Neural crest cell (in vitro differentiated cells): ENCODE measurements around the gene MTHFD1L. TPM values are rescaled to one million over a fixed set of nuclear protein-coding genes. Genes with fewer than 3 reads are reported as not detected.

Source experiments
- DNase-seq: peaks from one replicate; pipeline ENCODE4 v3.0.0; 2021; ENCODE audit warnings: low read depth, mixed read lengths, low spot score
- H3K27ac Mint-ChIP-seq: one replicate; pipeline ENCODE4 v1.8.0; 2021; ENCODE audit warnings: mild to moderate bottlenecking, mixed read lengths; ENCODE audit not compliant: unreplicated experiment
- H3K27me3 Mint-ChIP-seq: 2 replicates; pipeline ENCODE4 v1.8.0; 2021; ENCODE audit warnings: low read depth, mild to moderate bottlenecking, mixed read lengths
- H3K36me3 Mint-ChIP-seq: 2 replicates; pipeline ENCODE4 v1.8.0; 2021; ENCODE audit warnings: low read depth, mild to moderate bottlenecking, mixed read lengths
- H3K4me1 Mint-ChIP-seq: 2 replicates; pipeline ENCODE4 v1.8.0; 2021; ENCODE audit warnings: mixed read lengths
- H3K4me3 Mint-ChIP-seq: one replicate; pipeline ENCODE4 v1.8.0; 2021; ENCODE audit warnings: mild to moderate bottlenecking, mixed read lengths
- H3K9me3 Mint-ChIP-seq: 2 replicates; pipeline ENCODE4 v1.8.0; 2021; ENCODE audit warnings: mixed read lengths
- CTCF ChIP-seq: fragments of 200-600 bp; sonication (generic); conservative IDR thresholded peaks from 2 replicates; pipeline ENCODE4 v1.5.0; 2021; ENCODE audit warnings: antibody characterized with exemption, mild to moderate bottlenecking
- total RNA-seq: library from RNA; stranded (reverse); gene quantifications from 2 replicates; pipeline ENCODE4 v1.2.1, GENCODE V29; 2021

Gene MTHFD1L
- total RNA-seq, 1 donor from 2014 or later, result 71.3 TPM

GRCh38 chr6:150930841-150931240, 65.3 kb downstream of the MTHFD1L start:
- peaks cover 4% of the 10 kb centered on the region for H3K4me1 Mint-ChIP-seq
- no peak overlapping the region for H3K27ac Mint-ChIP-seq
- H3K27me3 Mint-ChIP-seq, result no peaks in the 10 kb centered on the region
- H3K9me3 Mint-ChIP-seq, result no peaks in the 10 kb centered on the region
- DNase-seq, result no peak
- no peak overlapping the region for H3K4me3 Mint-ChIP-seq
- H3K36me3 Mint-ChIP-seq, result peaks cover 21% of the 10 kb centered on the region
- TF ChIP-seq CTCF, result no peak

GRCh38 chr6:150931405-150931804, 65.9 kb downstream of the MTHFD1L start:
- Mint-ChIP-seq H3K4me3 (no peak overlapping the region), H3K36me3 (peaks cover 16% of the 10 kb centered on the region), H3K4me1 (peaks cover 7% of the 10 kb centered on the region), H3K9me3 (no peaks in the 10 kb centered on the region), H3K27ac (no peak overlapping the region), H3K27me3 (no peaks in the 10 kb centered on the region)
- no peak for DNase-seq
- no peak for TF ChIP-seq CTCF

- H3K4me1 Mint-ChIP-seq, result peaks cover 7% of the 10 kb centered on the region
- H3K27me3 Mint-ChIP-seq, result no peaks in the 10 kb centered on the region
- no peak for DNase-seq
Measured at GRCh38 chr6:150932996-150933395, 67.5 kb downstream of the MTHFD1L start.

GRCh38 chr6:150934380-150934779, 68.9 kb downstream of the MTHFD1L start:
- peaks cover 26% of the 10 kb centered on the region for H3K36me3 Mint-ChIP-seq
- no peak for TF ChIP-seq CTCF
- no peak overlapping the region for H3K27ac Mint-ChIP-seq
- no peaks in the 10 kb centered on the region for H3K27me3 Mint-ChIP-seq
- DNase-seq, result no peak
- H3K9me3 Mint-ChIP-seq, result no peaks in the 10 kb centered on the region
- H3K4me1 Mint-ChIP-seq, result peaks cover 7% of the 10 kb centered on the region
- H3K4me3 Mint-ChIP-seq, result no peak overlapping the region

More at GRCh38 chr6:150932996-150933395, 67.5 kb downstream of the MTHFD1L start:
- no peak overlapping the region for H3K27ac Mint-ChIP-seq
- no peak for TF ChIP-seq CTCF
- no peaks in the 10 kb centered on the region for H3K9me3 Mint-ChIP-seq
- H3K4me3 Mint-ChIP-seq, result no peak overlapping the region
- H3K36me3 Mint-ChIP-seq, result peaks cover 21% of the 10 kb centered on the region

DNA sequence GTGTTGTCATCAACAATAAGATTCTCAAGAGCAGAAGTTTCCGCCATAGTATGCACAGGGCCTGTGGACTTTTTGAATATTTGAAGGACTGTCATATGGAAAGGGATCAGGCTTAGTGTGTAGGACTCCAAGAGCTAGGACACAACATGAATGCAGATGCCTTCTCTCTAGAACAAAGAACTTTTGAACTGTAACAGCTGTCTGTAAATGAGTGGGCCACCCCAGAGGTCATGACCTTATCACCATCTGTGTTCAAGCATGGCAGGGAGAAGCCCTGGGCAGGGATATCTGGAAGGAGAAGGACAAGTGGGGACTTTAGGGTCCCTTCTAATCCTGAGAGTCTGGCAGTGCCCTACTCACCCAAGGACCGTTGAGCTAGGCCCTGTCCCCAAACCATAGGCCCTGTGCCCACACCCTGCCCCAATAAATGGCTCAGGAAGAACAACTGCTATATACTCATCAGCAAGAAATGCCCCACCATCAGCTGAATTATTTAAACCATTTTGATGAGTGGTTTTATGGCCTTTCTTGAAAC, 70.6 kb downstream of the MTHFD1L start:
- Mint-ChIP-seq H3K27me3 (no peaks in the 10 kb centered on the region), H3K4me3 (no peak overlapping the region), H3K36me3 (peaks cover 35% of the 10 kb centered on the region), H3K4me1 (peaks cover 7% of the 10 kb centered on the region), H3K27ac (no peak overlapping the region), H3K9me3 (peaks cover 2% of the 10 kb centered on the region)
- no peak for TF ChIP-seq CTCF
- no peak for DNase-seq
